CD4-positive, alpha-beta T cell (primary cell): ENCODE measurements around the gene LRRC3C. TPM values are rescaled to one million over a fixed set of nuclear protein-coding genes. Genes with fewer than 3 reads are reported as not detected.

Source experiments
- ATAC-seq: fragments of 200-7000 bp; cut with Tn5 transposase; one replicate; pipeline ENCODE4 v1.10.0; 2022; ENCODE audit warnings: mild to moderate bottlenecking; ENCODE audit not compliant: poor library complexity
- CTCF ChIA-PET: fragments of 350-600 bp; sonication (Branson Sonifier 250); formaldehyde crosslinking; loops from one replicate; lab custom pipeline; 2021; ENCODE audit warnings: antibody characterized with exemption, inconsistent platforms; lab: Charles Lee
- POLR2A ChIA-PET: fragments of 350-600 bp; sonication (Branson Sonifier 250); formaldehyde crosslinking; loops from one replicate; lab custom pipeline; 2021; ENCODE audit warnings: antibody characterized with exemption, inconsistent platforms; lab: Charles Lee
- DNase-seq, 14 experiments: peaks; one replicate each; pipeline ENCODE4 v3.0.0-alpha.2; 2013 to 2020; ENCODE audit warnings: mixed read lengths in 2 of 14
- H3K27ac ChIP-seq, 2 donors: one replicate each; pipeline versions ENCODE4 v1.5.1 to v1.7.0; 2013; ENCODE audit warnings: low read length in 2 of 2, low read depth in 1 of 2, mild to moderate bottlenecking in 1 of 2
- H3K27me3 ChIP-seq, 2 experiments: 1 replicate in 1 of 2; 2 replicates in 1 of 2; pipeline versions ENCODE4 v1.6.1 to v1.7.0; 2013; ENCODE audit warnings: low read length in 2 of 2, control low read depth in 1 of 2, mild to moderate bottlenecking in 1 of 2, moderate library complexity in 1 of 2; ENCODE audit not compliant: insufficient read depth in 2 of 2, control insufficient read depth in 1 of 2
- H3K36me3 ChIP-seq: one replicate; pipeline ENCODE4 v1.6.1; 2013; ENCODE audit warnings: low read length, control low read depth; ENCODE audit not compliant: insufficient read depth
- H3K4me1 ChIP-seq: one replicate; pipeline ENCODE4 v1.6.1; 2013; ENCODE audit warnings: low read length, control low read depth; ENCODE audit not compliant: insufficient read depth
- H3K4me3 ChIP-seq: one replicate; pipeline ENCODE4 v1.5.1; 2013; ENCODE audit warnings: mild to moderate bottlenecking, low read length, moderate library complexity
- H3K9me3 ChIP-seq, 2 experiments: 1 replicate in 1 of 2; 2 replicates in 1 of 2; pipeline versions ENCODE4 v1.6.1 to v1.7.0; 2013; ENCODE audit warnings: low read length in 2 of 2, mild to moderate bottlenecking in 2 of 2, control low read depth in 1 of 2, moderate library complexity in 1 of 2; ENCODE audit not compliant: control insufficient read depth in 1 of 2, insufficient read depth in 1 of 2
- H3K27ac Mint-ChIP-seq: one replicate; pipeline ENCODE4 v1.8.0; 2020; ENCODE audit warnings: mixed read lengths
- H3K27me3 Mint-ChIP-seq: one replicate; pipeline ENCODE4 v1.8.0; 2021; ENCODE audit warnings: mixed read lengths
- H3K36me3 Mint-ChIP-seq: one replicate; pipeline ENCODE4 v1.8.0; 2021; ENCODE audit warnings: low read depth, mixed read lengths
- H3K4me1 Mint-ChIP-seq: one replicate; pipeline ENCODE4 v1.8.0; 2021; ENCODE audit warnings: low read depth, mixed read lengths
- H3K4me3 Mint-ChIP-seq: one replicate; pipeline ENCODE4 v1.8.0; 2020; ENCODE audit warnings: mild to moderate bottlenecking, mixed read lengths
- H3K9me3 Mint-ChIP-seq: one replicate; pipeline ENCODE4 v1.8.0; 2020; ENCODE audit warnings: mixed read lengths
- CTCF ChIP-seq: fragments of 200-600 bp; IDR thresholded peaks from one replicate; pipeline ENCODE4 v1.8.0; 2022; ENCODE audit warnings: antibody characterized with exemption, mild to moderate bottlenecking
- intact Hi-C, 2 experiments: fragments of 100-400 bp; cut with DNase I in 1 of 2; cut with micrococcal nuclease in 1 of 2; formaldehyde crosslinking; loops; one replicate each; pipeline versions ENCODE4 v1.15.1 to v1.9.0; 2023 to 2025; cut with DNase I, micrococcal nuclease
- total RNA-seq, 174 experiments: library from RNA in 2 of 174; stranded (reverse) in 2 of 174; gene quantifications; one replicate each; pipeline ENCODE4 v1.2.3 and lab custom pipeline; 2021 to 2026

The LRRC3C gene
- total RNA-seq, 2 experiments from 2014 or later: not detected

DNA sequence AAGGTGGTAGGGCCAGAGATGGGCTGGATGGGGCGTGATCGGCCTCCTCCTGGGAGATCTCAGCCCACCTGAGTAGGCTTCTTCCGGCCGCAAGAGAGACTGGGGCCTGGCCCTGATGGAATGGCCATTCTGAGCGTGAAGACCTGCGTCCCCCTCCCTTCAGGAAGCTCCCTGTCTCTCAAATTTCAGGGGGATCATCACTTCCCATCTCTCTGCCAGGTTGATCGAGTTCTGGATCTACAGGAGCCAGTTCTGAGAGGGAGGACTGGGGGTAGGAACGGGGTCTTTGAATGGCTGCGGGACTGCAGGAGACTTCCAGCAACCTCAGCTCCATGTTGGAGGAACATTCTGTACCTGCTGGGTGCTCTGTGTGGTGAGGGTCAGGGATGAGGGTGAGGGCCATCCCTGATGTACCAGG lies 25.9 kb downstream of the LRRC3C start:
- no peak for ATAC-seq
- CTCF ChIA-PET: interaction anchor here (1.4 to 2.9 kb wide), 2 partner anchors 27 to 332 kb away, joined by 4 to 22 read pairs; partner anchors contain the start of gene PSMD3
- intact Hi-C loops: loop anchor here in 1 of 2 experiments (1.0 to 10.0 kb wide), 2 partner anchors 26 to 319 kb away; partner anchors contain the start of genes LRRC3C, ORMDL3 and STARD3

GRCh38 chr17:39954876-39955275 lies 27.3 kb downstream of the LRRC3C start:
- ChIA-PET POLR2A (interaction anchor here (0.6 to 3.6 kb wide), 3 partner anchors 26 to 274 kb away, joined by 3 to 46 read pairs (median 4); partner anchors contain the start of gene PSMD3), CTCF (interaction anchor here (1.4 to 2.9 kb wide), 2 partner anchors 25 to 333 kb away, joined by 4 to 22 read pairs; partner anchors contain the start of gene PSMD3)
- Histone ChIP-seq H3K4me1 (peaks cover 24% of the 10 kb centered on the region), H3K4me3 (no peak overlapping the region), H3K27me3 (no peaks in the 10 kb centered on the region), H3K27ac (no peak overlapping the region), H3K36me3 (no peaks in the 10 kb centered on the region), H3K9me3 (no peaks in the 10 kb centered on the region)
- H3K4me1 Mint-ChIP-seq: peaks cover 22% of the 10 kb centered on the region
- ATAC-seq (no peak), DNase-seq (no peak)
- peak overlapping the region; percentile 60 for H3K4me3 Mint-ChIP-seq
- no peak for TF ChIP-seq CTCF
- H3K27me3 Mint-ChIP-seq: no peaks in the 10 kb centered on the region
- intact Hi-C loops: loop anchor here in 1 of 2 experiments (10.0 kb wide), 1 partner anchor 320 kb away; the partner anchor contains the start of gene STARD3
- H3K9me3 Mint-ChIP-seq: no peaks in the 10 kb centered on the region
- no peak overlapping the region for H3K27ac Mint-ChIP-seq
- no peaks in the 10 kb centered on the region for H3K36me3 Mint-ChIP-seq

More for the DNA sequence above, 25.9 kb downstream of the LRRC3C start:
- Histone ChIP-seq H3K9me3 (no peaks in the 10 kb centered on the region), H3K4me1 (peaks cover 19% of the 10 kb centered on the region), H3K27me3 (no peaks in the 10 kb centered on the region), H3K36me3 (no peaks in the 10 kb centered on the region), H3K4me3 (peak overlapping the region; percentile 66), H3K27ac (peak overlapping the region; percentile 22 to 41)
- POLR2A ChIA-PET: interaction anchor here (1.0 to 3.6 kb wide), 4 partner anchors 27 to 173 kb away, joined by 3 to 46 read pairs (median 5); partner anchors contain the start of genes LRRC3C, ORMDL3 and PSMD3
- Mint-ChIP-seq H3K9me3 (no peaks in the 10 kb centered on the region), H3K36me3 (no peaks in the 10 kb centered on the region), H3K4me3 (peak overlapping the region; percentile 90), H3K27ac (peak overlapping the region; percentile 77), H3K27me3 (no peaks in the 10 kb centered on the region), H3K4me1 (peaks cover 21% of the 10 kb centered on the region)
- TF ChIP-seq CTCF: no peak
- DNase-seq: no peak

- no peaks in the 10 kb centered on the region for H3K27me3 ChIP-seq
- peaks cover 27% of the 10 kb centered on the region for H3K4me1 Mint-ChIP-seq
- ATAC-seq: no peak
- POLR2A ChIA-PET: interaction anchor here (3.6 kb wide), 1 partner anchor 25 kb away, joined by 46 read pairs; the partner anchor contains the start of gene PSMD3
- H3K9me3 ChIP-seq: no peaks in the 10 kb centered on the region
- no peak for TF ChIP-seq CTCF
- peaks cover 24% of the 10 kb centered on the region for H3K4me1 ChIP-seq
- no peaks in the 10 kb centered on the region for H3K27me3 Mint-ChIP-seq
- no peak overlapping the region for H3K4me3 ChIP-seq
- no peak overlapping the region for H3K27ac ChIP-seq
- no peaks in the 10 kb centered on the region for H3K9me3 Mint-ChIP-seq
- H3K36me3 ChIP-seq: no peaks in the 10 kb centered on the region
- CTCF ChIA-PET: interaction anchor here (4.7 kb wide), 1 partner anchor 25 kb away, joined by 55 read pairs; the partner anchor contains the start of gene PSMD3
- peak overlapping the region; percentile 42 for H3K4me3 Mint-ChIP-seq
- intact Hi-C loops: loop anchor here in 1 of 2 experiments (10.0 kb wide), 1 partner anchor 321 kb away; the partner anchor contains the start of gene STARD3
- no peak for DNase-seq
- no peaks in the 10 kb centered on the region for H3K36me3 Mint-ChIP-seq
- H3K27ac Mint-ChIP-seq: peak overlapping the region; percentile 21
These were observed 28.2 kb downstream of the LRRC3C start for GRCh38 chr17:39955726-39956225.
